Gastroesophageal sphincter (tissue), 3 donors: ENCODE measurements around the gene GALNTL6.

Source experiments
- CTCF ChIP-seq, 4 experiments: fragments of 200-600 bp in 2 of 4; fragments of 450-650 bp in 2 of 4; sonication (generic) in 1 of 4; IDR thresholded peaks; one replicate each; pipeline ENCODE4 v1.5.1; 2017 to 2019; ENCODE audit warnings: antibody characterized with exemption in 4 of 4, mild to moderate bottlenecking in 2 of 4, moderate library complexity in 2 of 4
- EP300 ChIP-seq: sonication (generic); formaldehyde crosslinking; IDR thresholded peaks from one replicate; pipeline ENCODE4 v1.6.1; 2017; ENCODE audit warnings: antibody characterized with exemption, mild to moderate bottlenecking
- POLR2A ChIP-seq, 2 donors: fragments of 450-650 bp; IDR thresholded peaks; one replicate each; pipeline ENCODE4 v1.6.1; 2017; ENCODE audit warnings: antibody characterized with exemption in 2 of 2, mild to moderate bottlenecking in 2 of 2, moderate library complexity in 1 of 2
- POLR2AphosphoS5 ChIP-seq: sonication (generic); formaldehyde crosslinking; IDR thresholded peaks from one replicate; pipeline ENCODE4 v1.6.1; 2017; ENCODE audit warnings: antibody characterized with exemption

- TF ChIP-seq CTCF (IDR thresholded peaks at IDR 0.05) (no peak), POLR2A (IDR thresholded peaks at IDR 0.05) (no peak), POLR2AphosphoS5 (no peak), EP300 (no peak)
These were observed 1169.8 kb downstream of the GALNTL6 start for GRCh38 chr4:172983014-172983413.
